Fibroblast of pulmonary artery (primary cell): ENCODE measurements around the gene EIF4G1.
"Not testable (repeated sequence)": the region's sequence is repeated elsewhere in the genome, so short reads cannot be mapped to it uniquely, and the experiment has no call there.

Source experiments
- DNase-seq: peaks from one replicate; pipeline ENCODE4 v3.0.0-alpha.2; 2010; ENCODE audit warnings: low read depth
- H3K4me3 ChIP-seq: replicated peaks from 2 replicates; pipeline ENCODE4 v1.5.1; 2011; ENCODE audit warnings: low read depth, mild to moderate bottlenecking, control low read depth, low read length, moderate library complexity
- CTCF ChIP-seq: IDR thresholded peaks from 2 replicates; pipeline ENCODE4 v1.5.1; 2011; ENCODE audit warnings: mild to moderate bottlenecking, control low read depth, low read length, inconsistent platforms; ENCODE audit errors: missing control alignments

The EIF4G1 gene

GRCh38 chr3:184314363-184314699, at the start of gene EIF4G1:
Gene EIF4G1, plus strand, starts transcription at chr3:184314606. Its CDS starts 1,191 bp downstream, at chr3:184315797.
- no peak for TF ChIP-seq CTCF
- peak within 1 kb of the TSS; percentile 92 for H3K4me3 ChIP-seq
- peak; percentile 96 for DNase-seq

GRCh38 chr3:184267249-184267648, 47.2 kb upstream of the EIF4G1 start:
- H3K4me3 ChIP-seq, DNase-seq: not testable (repeated sequence)

- DNase-seq: no peak
- TF ChIP-seq CTCF: no peak
Measured at GRCh38 chr3:184272269-184272668, 42.1 kb upstream of the EIF4G1 start.

GRCh38 chr3:184275381-184275701, 39.1 kb upstream of the EIF4G1 start:
- no peak for DNase-seq
- H3K4me3 ChIP-seq: no peak overlapping the region
- no peak for TF ChIP-seq CTCF

More at GRCh38 chr3:184272269-184272668, 42.1 kb upstream of the EIF4G1 start:
- H3K4me3 ChIP-seq: no peak overlapping the region

- no peak within 1 kb of the TSS for H3K4me3 ChIP-seq
- no peak for TF ChIP-seq CTCF
- no peak for DNase-seq
Measured at GRCh38 chr3:184275961-184276910, 38.2 kb upstream of the EIF4G1 start, which contains the start of gene ECE2. Gene ECE2, plus strand, starts transcription at chr3:184276022. Its CDS starts 132 bp downstream, at chr3:184276154.

GRCh38 chr3:184277366-184277765, 37.0 kb upstream of the EIF4G1 start:
- DNase-seq: no peak
- TF ChIP-seq CTCF: no peak
- no peak overlapping the region for H3K4me3 ChIP-seq

GRCh38 chr3:184282941-184283340, 31.5 kb upstream of the EIF4G1 start:
- H3K4me3 ChIP-seq: no peak overlapping the region
- DNase-seq: no peak
- no peak for TF ChIP-seq CTCF
